PC-3 (cell line): ENCODE data around the gene SANBR.

Source experiments
- EZH2 ChIP-seq: fragments of 300-600 bp; sonication (generic); IDR thresholded peaks from one replicate; pipeline ENCODE4 v1.6.1; 2017; ENCODE audit warnings: antibody characterized with exemption, mild to moderate bottlenecking, low read length; ENCODE audit not compliant: unreplicated experiment
- EZH2phosphoT487 ChIP-seq: fragments of 300-600 bp; sonication (generic); IDR thresholded peaks from 2 replicates; pipeline ENCODE4 v1.6.1; 2018; ENCODE audit warnings: mild to moderate bottlenecking, antibody characterized with exemption, low read length, borderline replicate concordance
- TF ChIP-seq, protein P1 (sequence below): fragments of 300-600 bp; sonication (generic); conservative IDR thresholded peaks from 2 replicates; pipeline ENCODE4 v1.5.1; 2017; ENCODE audit warnings: antibody characterized with exemption, low read depth, mild to moderate bottlenecking, low read length

DNA sequence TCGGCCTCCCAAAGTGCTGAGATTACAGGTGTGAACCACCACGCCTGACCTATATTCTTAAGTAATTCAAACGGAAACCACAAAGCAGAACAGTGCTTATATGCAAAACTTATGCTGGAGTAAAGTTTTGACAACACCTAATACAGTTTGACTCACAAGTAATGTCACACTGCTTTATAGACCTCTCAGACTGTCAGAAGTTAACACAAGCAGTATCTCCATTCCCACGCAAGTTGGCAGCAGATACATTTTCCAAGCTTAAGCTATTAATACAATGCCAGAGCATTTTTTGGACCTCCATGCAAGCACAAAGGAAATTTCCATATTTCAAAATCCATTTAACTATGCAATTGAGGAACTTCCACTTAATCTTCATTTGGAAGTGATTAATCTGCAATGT, 21.0 kb upstream of the SANBR start:
- TF ChIP-seq, protein P1, sequence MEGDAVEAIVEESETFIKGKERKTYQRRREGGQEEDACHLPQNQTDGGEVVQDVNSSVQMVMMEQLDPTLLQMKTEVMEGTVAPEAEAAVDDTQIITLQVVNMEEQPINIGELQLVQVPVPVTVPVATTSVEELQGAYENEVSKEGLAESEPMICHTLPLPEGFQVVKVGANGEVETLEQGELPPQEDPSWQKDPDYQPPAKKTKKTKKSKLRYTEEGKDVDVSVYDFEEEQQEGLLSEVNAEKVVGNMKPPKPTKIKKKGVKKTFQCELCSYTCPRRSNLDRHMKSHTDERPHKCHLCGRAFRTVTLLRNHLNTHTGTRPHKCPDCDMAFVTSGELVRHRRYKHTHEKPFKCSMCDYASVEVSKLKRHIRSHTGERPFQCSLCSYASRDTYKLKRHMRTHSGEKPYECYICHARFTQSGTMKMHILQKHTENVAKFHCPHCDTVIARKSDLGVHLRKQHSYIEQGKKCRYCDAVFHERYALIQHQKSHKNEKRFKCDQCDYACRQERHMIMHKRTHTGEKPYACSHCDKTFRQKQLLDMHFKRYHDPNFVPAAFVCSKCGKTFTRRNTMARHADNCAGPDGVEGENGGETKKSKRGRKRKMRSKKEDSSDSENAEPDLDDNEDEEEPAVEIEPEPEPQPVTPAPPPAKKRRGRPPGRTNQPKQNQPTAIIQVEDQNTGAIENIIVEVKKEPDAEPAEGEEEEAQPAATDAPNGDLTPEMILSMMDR: no peak
- TF ChIP-seq EZH2phosphoT487: no peak
- no peak for TF ChIP-seq EZH2
